Bladder microvascular endothelial cell (primary cell): ENCODE results near the gene MAP2. TPM values are rescaled to one million over a fixed set of nuclear protein-coding genes. Genes with fewer than 3 reads are reported as not detected.

Experiments used
- total RNA-seq: library from RNA; depleted of rRNA; stranded (reverse); fragments of >200 nt; gene quantifications from 2 replicates; pipeline ENCODE4 v1.2.3, GENCODE V29; 2014

MAP2 gene, protein sequence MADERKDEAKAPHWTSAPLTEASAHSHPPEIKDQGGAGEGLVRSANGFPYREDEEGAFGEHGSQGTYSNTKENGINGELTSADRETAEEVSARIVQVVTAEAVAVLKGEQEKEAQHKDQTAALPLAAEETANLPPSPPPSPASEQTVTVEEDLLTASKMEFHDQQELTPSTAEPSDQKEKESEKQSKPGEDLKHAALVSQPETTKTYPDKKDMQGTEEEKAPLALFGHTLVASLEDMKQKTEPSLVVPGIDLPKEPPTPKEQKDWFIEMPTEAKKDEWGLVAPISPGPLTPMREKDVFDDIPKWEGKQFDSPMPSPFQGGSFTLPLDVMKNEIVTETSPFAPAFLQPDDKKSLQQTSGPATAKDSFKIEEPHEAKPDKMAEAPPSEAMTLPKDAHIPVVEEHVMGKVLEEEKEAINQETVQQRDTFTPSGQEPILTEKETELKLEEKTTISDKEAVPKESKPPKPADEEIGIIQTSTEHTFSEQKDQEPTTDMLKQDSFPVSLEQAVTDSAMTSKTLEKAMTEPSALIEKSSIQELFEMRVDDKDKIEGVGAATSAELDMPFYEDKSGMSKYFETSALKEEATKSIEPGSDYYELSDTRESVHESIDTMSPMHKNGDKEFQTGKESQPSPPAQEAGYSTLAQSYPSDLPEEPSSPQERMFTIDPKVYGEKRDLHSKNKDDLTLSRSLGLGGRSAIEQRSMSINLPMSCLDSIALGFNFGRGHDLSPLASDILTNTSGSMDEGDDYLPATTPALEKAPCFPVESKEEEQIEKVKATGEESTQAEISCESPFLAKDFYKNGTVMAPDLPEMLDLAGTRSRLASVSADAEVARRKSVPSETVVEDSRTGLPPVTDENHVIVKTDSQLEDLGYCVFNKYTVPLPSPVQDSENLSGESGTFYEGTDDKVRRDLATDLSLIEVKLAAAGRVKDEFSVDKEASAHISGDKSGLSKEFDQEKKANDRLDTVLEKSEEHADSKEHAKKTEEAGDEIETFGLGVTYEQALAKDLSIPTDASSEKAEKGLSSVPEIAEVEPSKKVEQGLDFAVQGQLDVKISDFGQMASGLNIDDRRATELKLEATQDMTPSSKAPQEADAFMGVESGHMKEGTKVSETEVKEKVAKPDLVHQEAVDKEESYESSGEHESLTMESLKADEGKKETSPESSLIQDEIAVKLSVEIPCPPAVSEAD (N-terminal part only)
- 5.0 and 11.3 TPM in 2 replicates for total RNA-seq

GRCh38 chr2:209423562-209424198 is at the start of gene MAP2:
TSS of gene MAP2 (plus strand) at chr2:209424047. CDS start at chr2:209653171, 229,124 bp downstream.

DNA sequence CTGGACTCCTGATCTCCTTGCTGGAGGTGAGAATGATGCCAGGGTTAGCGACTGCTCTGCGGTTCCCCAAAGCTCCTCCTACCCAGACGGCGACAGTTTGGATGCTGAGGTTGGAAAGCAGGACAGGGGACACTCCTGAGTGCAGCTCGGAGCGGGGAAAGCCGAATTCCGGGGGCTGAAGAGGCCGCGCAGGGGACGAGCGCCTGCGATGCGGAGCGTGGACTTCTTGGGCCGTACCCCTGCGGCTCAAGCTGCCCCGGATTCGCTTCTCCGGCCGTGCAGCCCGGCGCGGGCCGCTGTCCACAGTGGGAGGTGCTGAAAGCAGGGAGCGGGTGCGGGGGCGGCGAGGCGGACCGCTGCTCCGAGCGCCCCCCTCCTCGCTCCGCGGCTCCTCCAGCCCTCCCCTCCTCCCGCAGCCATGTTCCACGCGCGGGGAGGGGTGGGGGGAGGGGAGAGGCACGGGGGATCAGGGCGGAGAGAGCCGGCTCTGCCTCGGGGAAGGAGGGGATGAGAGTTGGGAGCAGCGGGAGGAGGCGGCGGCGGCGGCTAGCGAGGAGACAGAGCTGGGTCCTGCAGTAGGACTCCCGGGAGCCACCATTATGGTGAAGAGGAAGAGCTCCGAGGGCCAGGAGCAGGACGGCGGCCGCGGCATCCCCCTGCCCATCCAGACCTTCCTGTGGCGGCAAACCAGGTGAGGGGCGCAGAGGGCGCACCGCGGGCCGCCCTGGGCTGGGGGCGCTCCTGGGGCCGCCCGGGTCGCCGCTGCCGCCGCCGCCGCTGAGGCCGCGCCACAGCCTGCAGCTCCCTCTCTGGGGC is 347.8 kb downstream of the MAP2 start, which contains the start of gene UNC80:
Gene UNC80, plus strand, starts transcription at position 359 of the 816 bp plus-strand sequence. Its CDS starts 241 bp downstream, at position 600.

